Measurements from ENCODE around the gene BACH2.

Gene BACH2

GRCh38 chr6:89997456-89998445 is 298.9 kb downstream of the BACH2 start:
- no peak for TF ChIP-seq CTCF (IDR thresholded peaks at IDR 0.05; ENCODE audit: control insufficient read depth, insufficient read depth, low read depth, low read length, missing control alignments)
- peak; percentile 24 for DNase-seq (ENCODE audit: low read depth)
- H3K4me3 ChIP-seq (ENCODE audit: control insufficient read depth, low read depth, low read length): no peak overlapping the region

- TF ChIP-seq CTCF (IDR thresholded peaks at IDR 0.05; ENCODE audit: control insufficient read depth, insufficient read depth, low read depth, low read length, missing control alignments): no peak
- no peak for DNase-seq (ENCODE audit: low read depth)
- no peak overlapping the region for H3K4me3 ChIP-seq (ENCODE audit: control insufficient read depth, low read depth, low read length)
These were observed 303.2 kb downstream of the BACH2 start for GRCh38 chr6:89993411-89993810.

GRCh38 chr6:89992818-89993217 is 303.8 kb downstream of the BACH2 start:
- no peak for DNase-seq (ENCODE audit: low read depth)
- TF ChIP-seq CTCF (IDR thresholded peaks at IDR 0.05; ENCODE audit: control insufficient read depth, insufficient read depth, low read depth, low read length, missing control alignments): no peak
- no peak overlapping the region for H3K4me3 ChIP-seq (ENCODE audit: control insufficient read depth, low read depth, low read length)

GRCh38 chr6:89989742-89990141 is 306.9 kb downstream of the BACH2 start:
- TF ChIP-seq CTCF (IDR thresholded peaks at IDR 0.05; ENCODE audit: control insufficient read depth, insufficient read depth, low read depth, low read length, missing control alignments): no peak
- DNase-seq (ENCODE audit: low read depth): peak; percentile 81

GRCh38 chr6:89987830-89988229 is 308.8 kb downstream of the BACH2 start:
- no peak overlapping the region for H3K4me3 ChIP-seq (ENCODE audit: control insufficient read depth, low read depth, low read length)
- TF ChIP-seq CTCF (IDR thresholded peaks at IDR 0.05; ENCODE audit: control insufficient read depth, insufficient read depth, low read depth, low read length, missing control alignments): no peak
- no peak for DNase-seq (ENCODE audit: low read depth)

More at GRCh38 chr6:89989742-89990141, 306.9 kb downstream of the BACH2 start:
- H3K4me3 ChIP-seq (ENCODE audit: control insufficient read depth, low read depth, low read length): no peak overlapping the region

GRCh38 chr6:89987140-89987539 is 309.5 kb downstream of the BACH2 start:
- TF ChIP-seq CTCF (IDR thresholded peaks at IDR 0.05; ENCODE audit: control insufficient read depth, insufficient read depth, low read depth, low read length, missing control alignments): no peak
- DNase-seq (ENCODE audit: low read depth): no peak
- H3K4me3 ChIP-seq (ENCODE audit: control insufficient read depth, low read depth, low read length): no peak overlapping the region

Measured in AG09309 (cell line).